Stimulated activated naive CD8-positive, alpha-beta T cell treated with anti-CD3 and anti-CD28 coated beads, Interleukin-15, Interleukin-2, amounts not matched to agents 100 U/mL and 50 U/mL, for 24 hours (primary cell): ENCODE measurements around the gene IFT52.
A peak's percentile ranks its signal among the peaks of the same experiment; 100 is the strongest.
"Not testable (repeated sequence)": the region's sequence is repeated elsewhere in the genome, so short reads cannot be mapped to it uniquely, and the experiment has no call there.

Experiments
- ATAC-seq: fragments of 150-1000 bp; cut with Tn5 transposase; one replicate; pipeline ENCODE4 v1.10.0; 2021
- DNase-seq: peaks from one replicate; pipeline ENCODE4 v3.0.0; 2021

Gene IFT52

DNA sequence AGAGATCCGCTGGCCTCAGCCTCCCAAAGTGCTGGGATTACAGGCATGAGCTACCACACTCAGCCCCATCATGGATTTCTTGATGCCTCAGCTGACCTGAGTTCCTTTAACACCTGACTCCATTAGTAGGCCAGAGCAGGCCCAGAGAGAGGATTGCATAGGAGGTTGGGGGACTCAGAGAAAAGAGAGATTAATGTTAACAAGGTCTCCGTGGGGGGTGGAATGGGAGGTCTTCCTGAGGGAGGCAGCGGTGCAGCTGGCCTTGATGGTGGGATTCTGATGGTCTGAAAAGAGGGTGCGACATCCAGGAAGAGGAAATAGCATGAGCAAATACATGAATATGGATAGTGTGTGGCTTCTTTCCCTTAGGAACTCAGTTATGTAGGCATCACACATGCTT lies 22.0 kb upstream of the IFT52 start:
- no peak for ATAC-seq
- no peak for DNase-seq

DNA sequence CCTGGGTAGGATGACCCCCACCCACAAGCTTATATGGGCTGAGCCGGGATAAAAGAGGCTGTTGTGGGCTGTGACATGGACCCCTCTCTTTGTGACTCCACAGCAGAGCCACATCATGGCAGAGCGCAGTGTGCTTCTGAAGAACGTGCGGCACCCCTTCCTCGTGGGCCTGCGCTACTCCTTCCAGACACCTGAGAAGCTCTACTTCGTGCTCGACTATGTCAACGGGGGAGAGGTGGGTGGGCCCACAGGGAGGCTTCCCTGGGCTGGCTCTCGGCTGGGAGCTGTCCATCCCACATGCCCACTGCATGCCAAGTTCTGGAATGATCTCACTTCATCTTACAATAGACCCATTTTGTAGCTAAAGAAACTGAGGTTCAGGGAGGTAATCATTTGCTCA lies 21.5 kb upstream of the IFT52 start:
- DNase-seq = no peak
- no peak for ATAC-seq

DNA sequence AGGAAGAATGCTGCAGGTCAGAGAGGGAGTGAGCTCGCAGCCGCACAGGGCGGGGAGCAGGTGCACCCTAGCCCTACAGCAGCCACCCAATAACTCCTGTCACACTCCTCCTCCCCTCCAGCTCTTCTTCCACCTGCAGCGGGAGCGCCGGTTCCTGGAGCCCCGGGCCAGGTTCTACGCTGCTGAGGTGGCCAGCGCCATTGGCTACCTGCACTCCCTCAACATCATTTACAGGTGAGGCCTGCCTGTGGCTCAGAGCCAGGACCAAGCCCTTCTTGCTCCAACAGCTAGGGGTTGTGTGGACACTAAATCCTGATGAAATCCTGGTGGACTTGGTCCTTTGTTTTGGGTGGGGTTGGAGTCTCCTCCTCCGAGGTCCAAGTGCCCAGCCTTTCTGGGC lies 20.2 kb upstream of the IFT52 start:
- ATAC-seq = no peak

DNA sequence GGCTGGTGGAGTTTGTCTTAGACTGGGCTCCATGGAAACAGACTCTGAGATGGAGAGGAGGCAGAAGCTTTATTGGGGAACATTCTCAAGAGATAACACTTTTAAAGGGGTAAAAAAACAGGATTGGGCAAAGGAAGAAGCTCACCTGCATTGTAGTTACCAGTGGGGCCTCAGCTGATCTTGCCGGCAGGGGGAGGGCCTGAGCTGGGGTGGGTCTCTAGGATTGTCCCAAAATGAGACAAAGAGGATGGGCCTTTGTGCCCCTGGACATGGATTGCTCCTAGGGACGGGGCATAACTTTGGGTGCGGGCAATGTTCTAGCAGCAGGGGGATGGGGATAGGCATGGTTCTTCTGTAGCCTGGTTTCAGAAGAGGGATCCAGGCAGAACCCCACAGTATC lies 19.4 kb upstream of the IFT52 start:
- no peak for ATAC-seq
- DNase-seq = no peak

More for the DNA sequence above, 20.2 kb upstream of the IFT52 start:
- DNase-seq = no peak

DNA sequence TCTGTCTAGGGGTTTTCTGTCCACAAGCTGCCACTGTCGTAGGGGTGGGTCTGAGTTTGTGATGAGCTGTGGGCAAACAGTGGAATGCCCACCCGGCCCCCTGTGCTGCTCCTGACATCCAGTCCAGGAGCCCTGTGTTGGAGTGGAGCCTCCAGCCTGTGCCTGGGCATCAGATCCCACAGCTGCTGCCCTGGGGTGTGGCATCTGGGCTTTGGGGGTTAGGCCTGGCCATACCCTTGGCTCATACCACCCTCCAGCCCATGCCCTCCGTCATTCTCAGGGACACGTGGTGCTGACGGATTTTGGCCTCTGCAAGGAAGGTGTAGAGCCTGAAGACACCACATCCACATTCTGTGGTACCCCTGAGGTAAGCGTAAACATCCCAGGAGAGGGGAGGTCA lies 19.0 kb upstream of the IFT52 start:
- ATAC-seq = no peak
- no peak for DNase-seq

DNA sequence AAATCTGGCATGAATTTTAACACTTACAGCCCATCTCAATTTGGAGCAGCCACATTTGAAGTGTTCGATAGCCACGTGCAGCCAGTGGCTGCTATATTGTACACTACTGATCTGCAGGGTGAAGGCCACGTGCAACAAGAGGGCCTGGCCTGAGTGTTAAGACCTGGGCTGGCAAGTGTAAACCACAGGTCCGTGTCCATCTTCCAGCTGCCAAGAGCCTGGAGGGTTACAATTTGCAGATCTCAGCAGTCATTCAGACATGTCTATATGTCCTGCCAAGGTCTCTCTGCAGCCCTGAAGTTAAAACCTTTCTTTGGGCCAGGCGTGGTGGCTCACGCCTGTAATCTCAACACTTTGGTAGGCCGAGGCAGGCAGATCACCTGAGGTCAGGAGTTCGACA lies 17.8 kb upstream of the IFT52 start:
- ATAC-seq = no peak
- no peak for DNase-seq

DNA sequence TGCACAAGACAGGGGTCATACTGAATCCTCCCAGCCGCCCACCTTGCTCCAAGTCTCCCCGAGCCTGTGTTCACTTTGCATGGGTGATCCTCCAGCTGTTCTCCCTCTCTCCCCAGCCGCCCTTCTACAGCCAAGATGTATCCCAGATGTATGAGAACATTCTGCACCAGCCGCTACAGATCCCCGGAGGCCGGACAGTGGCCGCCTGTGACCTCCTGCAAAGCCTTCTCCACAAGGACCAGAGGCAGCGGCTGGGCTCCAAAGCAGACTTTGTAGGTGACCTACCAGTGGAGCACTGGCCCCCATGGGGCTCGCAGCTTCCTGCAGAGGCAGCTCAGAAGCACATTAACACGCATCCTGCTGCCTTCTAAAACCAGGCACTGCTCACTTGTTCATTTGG lies 14.6 kb upstream of the IFT52 start:
- ATAC-seq (no peak), DNase-seq (no peak)

DNA sequence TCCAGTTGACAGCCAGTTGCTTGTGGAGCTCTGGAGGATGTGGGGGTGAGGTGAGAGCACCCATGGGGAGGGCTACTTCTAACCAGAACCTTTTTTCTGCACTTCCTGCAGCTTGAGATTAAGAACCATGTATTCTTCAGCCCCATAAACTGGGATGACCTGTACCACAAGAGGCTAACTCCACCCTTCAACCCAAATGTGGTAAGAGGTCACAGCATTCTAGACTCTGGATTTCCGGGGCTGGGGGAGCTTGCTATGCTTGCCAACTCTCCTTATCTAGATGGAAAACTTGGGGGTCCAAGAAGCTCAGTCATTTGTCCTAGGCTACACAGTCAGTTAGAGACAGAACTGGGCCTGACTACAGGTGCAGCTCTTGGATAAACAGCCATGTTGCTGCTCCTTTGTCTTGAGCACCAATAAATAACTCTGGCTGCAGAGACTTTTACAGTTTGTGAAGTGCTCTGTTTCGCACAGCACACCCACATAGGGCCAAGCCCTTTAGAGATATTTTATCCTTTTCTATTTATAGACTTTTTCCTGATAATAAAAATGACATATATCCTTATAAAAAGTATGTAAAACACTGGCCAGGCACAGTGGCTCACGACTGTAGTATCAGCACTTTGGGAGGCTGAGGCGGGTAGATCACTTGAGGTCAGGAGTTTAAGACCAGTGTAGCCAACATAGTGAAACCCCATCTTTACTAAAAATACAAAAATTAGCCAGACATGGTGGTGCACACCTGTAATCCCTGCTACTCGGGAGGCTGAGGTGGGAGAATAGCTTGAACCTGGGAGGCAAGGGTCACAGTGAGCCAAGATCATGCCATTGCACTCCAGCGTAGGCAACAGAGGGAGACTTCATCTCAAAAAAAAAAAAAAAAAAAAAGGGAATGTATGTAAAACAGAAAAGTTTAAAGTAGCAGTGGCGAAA lies 10.6 kb upstream of the IFT52 start:
- no peak for ATAC-seq
- DNase-seq = no peak

DNA sequence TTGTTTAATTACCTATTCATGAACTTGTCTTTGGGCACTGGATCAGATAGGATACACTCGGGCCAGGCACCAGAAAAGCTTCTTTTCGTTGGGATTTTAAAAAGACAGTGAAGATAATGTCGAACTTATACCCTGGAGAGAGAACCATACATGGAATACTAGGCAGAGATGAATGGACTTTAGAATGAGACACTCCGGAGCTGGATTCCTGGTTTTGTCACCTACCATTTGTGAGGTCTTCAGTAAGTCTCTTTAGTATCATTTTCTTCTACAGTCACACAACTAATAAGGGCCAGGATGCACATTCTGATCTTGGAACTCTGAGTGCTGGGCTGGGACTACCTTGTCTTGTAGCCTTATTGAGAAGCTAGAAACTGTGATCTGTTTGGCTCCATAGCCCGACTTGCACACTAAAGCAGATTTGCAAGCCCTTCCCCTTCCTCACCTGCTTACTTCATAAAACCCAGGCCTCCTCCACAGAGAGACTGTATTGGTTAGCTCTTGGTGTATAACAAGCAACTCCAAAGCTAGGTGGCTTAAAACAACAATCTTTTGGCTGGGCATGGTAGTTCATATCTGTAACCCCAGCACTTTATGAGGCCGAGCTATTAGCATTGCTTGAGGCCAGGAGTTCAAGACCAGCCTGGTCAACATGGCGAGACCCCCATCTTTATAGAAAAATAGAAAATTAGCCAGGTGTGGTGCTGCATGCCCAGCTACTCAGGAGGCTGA lies 7.4 kb upstream of the IFT52 start:
- no peak for ATAC-seq

DNA sequence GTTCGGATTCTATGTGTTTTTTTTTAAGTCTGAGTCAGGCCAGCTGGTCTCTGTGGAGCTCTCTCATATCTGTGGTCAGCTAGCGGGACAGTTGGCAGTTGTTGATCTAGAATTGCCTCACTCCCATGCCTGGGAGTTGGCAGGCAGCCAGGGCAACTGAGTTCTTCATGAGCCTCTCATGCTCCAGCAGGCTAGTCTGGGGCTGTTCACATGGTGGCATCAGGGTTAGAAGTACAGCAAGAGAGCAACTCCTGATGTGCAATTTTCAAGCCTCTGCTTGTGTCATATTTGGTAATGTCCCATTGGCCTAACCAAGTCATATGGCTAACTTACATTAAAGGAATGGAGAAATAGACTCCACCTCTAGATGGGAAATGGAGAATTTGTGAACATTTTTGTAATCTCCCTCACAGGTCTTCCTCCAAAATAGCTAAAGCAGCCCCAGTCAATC lies 6.7 kb upstream of the IFT52 start:
- ATAC-seq (no peak), DNase-seq (no peak)

More for the DNA sequence above, 7.4 kb upstream of the IFT52 start:
- no peak for DNase-seq

DNA sequence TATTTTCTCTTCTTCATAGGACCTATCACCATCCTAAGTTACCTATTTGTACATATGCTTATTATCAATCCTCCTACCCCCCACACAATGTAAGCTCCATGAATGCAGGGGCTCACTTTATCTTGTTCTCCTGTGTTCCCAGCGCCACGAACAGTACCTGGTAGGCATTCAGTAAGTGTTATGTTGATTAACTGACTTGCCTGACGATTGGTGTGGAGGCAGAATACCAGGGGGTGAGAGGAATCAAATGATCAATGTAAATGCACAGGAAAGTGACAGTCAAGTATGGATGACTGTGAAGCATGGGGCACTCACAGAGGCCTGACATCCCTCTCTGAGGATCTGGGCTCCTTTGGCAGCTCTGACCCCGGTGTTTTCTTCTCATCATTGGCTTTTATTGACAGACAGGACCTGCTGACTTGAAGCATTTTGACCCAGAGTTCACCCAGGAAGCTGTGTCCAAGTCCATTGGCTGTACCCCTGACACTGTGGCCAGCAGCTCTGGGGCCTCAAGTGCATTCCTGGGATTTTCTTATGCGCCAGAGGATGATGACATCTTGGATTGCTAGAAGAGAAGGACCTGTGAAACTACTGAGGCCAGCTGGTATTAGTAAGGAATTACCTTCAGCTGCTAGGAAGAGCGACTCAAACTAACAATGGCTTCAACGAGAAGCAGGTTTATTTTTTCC lies 6.1 kb upstream of the IFT52 start:
- ATAC-seq = no peak
- DNase-seq = no peak

DNA sequence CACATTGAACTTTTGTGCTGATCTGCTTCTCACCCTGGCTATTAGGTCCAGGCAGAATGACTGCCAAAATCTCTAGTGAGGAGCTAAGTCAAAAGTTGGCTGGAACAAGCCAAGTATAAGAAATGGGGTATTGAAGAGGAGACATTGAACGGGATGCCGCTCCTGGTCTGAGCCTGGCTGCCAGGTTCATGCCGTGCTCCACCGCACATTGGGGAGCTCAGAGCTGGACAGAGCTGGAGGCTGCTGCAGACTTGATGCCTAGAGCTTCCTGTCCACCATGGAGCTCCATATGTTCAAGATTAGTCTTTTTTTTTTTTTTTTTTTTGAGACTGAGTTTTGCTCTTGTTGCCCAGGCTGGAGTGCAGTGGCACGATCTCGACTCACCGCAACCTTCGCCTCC lies 4.1 kb upstream of the IFT52 start:
- ATAC-seq (no peak), DNase-seq (no peak)

DNA sequence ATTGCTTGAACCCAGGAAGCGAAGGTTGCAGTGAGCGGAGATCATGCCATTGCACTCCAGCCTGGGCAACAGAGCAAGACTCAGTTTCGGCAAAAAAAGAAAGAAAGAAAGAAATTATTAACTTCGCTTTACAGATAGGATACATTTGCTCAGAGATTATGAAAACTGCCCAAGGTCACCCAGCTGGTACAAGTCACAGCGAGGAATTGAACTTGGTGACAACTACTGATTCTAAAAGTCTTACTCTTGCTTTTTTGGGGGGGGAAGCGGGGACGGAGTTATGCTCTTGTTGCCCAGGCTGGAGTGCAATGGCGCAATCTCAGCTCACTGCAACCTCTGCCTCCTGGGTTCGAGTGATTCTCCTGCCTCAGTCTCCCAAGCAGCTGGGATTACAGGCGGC lies 2.2 kb upstream of the IFT52 start:
- ATAC-seq, DNase-seq: not testable (repeated sequence)

DNA sequence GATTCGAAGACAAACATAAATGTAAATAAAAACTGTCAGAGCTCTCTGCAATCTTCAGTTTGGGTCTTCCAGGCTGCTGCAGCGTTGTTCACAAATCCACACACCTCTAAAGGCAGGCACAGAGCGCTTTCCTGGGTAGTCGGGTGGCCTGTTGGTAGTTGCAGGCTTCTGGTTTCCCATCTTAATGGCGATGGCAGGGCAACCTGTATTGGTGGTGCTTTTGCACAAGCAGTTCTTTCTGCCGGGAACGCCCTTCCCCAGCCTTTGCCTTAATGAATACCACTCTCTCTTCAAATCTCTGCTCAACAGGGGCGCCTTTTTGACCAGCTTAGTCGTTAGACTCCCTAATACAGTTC lies 723 bp upstream of the IFT52 start:
- peak; percentile 10 for DNase-seq
- no peak for ATAC-seq

DNA sequence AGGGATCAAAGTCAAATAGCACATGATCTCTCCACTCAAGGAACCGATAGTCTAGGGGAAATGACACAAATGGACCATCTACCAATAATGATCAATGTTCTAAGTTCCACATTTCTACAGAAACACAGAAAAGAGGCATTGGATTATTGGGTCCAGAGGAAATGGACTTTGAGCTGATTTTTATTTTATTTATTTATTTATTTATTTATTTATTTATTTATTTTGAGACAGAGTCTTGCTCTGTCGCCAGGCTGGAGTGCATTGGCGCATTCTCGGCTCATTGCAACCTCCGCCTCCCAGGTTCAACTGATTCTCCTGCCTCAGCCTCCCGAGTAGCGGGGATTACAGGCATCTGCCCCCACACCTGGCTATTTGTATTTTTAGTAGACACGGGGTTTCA lies 11.2 kb downstream of the IFT52 start:
- not testable (repeated sequence) for ATAC-seq, DNase-seq

DNA sequence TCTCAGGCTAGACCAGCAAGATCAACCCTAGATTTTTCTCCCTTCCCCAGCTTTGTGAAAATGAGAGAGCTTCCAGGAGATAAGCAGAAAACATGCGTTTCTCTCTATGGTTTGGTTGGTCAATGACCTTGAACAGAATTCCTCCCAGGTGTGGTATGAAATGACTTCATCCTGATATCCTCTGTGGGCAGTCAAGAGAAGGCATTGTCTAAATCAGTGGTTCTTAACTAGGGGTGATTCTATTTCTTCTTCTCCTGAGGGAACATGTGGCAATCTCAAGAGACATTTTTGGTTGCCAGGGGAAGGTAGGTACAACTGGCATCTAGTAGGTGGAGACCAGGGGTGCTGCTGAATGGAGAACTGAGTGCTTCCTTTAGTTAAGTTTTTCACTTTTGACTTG lies 12.4 kb downstream of the IFT52 start:
- DNase-seq (no peak), ATAC-seq (no peak)

DNA sequence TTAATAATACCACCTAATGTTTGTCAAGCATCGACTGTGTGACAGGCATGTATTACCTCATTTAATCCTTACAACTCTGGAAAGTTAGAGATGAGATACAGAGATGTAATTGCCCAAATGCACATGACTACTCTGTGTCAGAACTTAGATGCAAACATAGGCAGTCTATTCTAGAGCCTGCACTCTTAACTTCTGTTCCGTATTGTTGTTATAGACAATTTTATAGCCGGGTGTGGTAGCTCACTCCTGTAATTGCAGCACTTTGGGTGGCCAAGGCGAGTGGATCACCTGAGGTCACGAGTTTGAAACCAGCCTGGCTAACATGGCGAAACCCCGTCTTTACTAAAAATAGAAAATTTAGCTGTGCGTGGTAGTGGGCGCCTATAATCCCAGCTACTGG lies 15.0 kb downstream of the IFT52 start:
- no peak for DNase-seq

DNA sequence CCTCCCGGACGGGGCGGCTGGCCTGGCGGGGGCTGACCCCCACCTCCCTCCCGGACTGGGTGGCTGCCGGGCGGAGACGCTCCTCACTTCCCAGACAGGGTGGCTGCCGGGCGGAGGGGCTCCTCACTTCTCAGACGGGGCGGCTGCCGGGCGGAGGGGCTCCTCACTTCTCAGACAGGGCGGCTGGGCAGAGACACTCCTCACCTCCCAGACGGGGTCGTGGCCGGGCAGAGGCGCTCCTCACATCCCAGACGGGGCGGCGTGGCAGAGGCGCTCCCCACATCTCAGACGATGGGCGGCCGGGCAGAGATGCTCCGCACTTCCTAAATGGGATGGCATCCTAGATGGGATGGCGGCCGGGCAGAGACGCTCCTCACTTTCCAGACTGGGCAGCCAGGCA lies 16.5 kb downstream of the IFT52 start:
- ATAC-seq, DNase-seq: not testable (repeated sequence)

More for the DNA sequence above, 15.0 kb downstream of the IFT52 start:
- no peak for ATAC-seq

DNA sequence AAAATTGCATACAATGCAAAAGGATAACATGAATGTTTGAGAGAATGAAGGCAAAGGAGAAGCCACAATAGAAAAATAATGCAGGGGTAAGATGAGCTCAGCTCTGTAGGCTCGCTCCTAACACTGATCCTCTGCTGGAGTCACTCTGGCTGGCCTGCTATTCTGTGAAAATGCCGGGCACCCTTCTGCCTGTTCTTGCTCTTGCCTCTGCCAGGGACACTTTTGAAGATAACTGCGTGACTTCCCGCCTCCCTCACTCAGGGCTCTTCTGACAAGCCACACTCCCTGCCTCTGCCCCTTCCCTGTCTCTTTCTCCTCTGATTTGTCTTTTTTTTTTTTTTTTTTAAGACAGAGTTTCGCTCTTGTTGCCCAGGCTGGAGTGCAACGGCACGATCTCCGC lies 40.9 kb downstream of the IFT52 start:
- DNase-seq = no peak
- ATAC-seq = no peak

DNA sequence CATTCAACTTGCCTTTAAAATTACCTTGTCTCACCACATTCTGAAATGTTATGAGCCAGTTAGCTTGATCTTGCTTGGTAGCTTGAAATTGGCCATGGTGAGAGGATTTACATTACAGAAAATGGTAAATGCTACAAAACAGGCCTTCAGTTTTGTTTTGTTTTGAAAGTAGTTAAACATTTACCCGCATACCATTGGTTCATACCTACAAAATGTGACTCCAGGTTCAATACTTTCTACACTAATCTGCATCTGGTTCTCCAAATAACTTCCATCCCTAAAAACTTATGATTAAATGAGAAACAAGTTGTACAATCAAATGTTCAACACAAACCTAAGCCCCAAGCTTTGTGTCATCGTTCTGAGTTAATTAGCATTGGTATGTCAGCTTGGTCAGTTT lies 45.7 kb downstream of the IFT52 start:
- DNase-seq (no peak), ATAC-seq (no peak)

DNA sequence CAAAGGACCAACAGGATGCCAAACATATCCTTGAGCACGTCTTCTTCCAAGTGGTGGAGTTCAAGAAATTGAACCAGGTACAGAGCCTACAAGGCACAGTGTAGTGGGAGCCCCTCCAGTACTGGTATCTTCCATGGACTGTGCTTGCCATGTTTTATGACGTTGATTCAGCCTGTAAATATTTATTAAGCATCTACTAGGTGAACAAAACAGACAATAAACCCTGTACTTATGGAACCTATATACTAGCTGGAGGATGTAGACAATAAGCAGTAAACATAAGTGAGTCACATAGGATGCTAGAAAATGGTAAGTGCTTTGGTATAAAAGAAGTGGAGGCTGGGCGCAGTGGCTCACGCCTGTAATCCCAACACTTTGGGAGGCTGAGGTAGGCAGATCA lies 51.8 kb downstream of the IFT52 start:
- no peak for ATAC-seq

DNA sequence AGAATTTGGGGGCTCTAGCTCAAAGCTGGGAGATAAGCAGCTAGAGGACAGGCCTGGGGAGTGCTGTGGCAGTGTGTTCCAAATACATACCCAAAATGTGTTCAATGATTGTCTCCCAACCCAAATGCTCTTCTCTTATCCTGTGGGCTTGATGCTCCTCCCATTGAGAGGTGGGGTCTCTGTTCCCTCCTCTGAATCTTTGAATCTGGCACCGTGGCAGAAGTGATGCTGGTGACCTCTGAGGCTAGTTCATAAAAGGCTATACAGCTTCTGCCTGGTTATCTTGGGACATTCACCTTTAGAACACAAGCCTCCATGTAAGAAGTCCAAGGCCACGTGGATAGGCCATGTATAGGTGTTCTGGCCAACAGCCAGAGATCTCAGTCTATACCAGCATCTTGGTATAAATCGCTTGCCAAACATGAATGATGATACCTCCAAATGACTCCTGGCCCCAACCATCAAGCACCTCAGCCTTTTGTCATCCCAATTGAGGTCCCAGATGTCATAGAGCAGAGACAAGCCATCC lies 60.3 kb downstream of the IFT52 start:
- DNase-seq (no peak), ATAC-seq (no peak)

More for the DNA sequence above, 51.8 kb downstream of the IFT52 start:
- DNase-seq = no peak
